ENCODE data around the gene CHST14.

The CHST14 gene

DNA sequence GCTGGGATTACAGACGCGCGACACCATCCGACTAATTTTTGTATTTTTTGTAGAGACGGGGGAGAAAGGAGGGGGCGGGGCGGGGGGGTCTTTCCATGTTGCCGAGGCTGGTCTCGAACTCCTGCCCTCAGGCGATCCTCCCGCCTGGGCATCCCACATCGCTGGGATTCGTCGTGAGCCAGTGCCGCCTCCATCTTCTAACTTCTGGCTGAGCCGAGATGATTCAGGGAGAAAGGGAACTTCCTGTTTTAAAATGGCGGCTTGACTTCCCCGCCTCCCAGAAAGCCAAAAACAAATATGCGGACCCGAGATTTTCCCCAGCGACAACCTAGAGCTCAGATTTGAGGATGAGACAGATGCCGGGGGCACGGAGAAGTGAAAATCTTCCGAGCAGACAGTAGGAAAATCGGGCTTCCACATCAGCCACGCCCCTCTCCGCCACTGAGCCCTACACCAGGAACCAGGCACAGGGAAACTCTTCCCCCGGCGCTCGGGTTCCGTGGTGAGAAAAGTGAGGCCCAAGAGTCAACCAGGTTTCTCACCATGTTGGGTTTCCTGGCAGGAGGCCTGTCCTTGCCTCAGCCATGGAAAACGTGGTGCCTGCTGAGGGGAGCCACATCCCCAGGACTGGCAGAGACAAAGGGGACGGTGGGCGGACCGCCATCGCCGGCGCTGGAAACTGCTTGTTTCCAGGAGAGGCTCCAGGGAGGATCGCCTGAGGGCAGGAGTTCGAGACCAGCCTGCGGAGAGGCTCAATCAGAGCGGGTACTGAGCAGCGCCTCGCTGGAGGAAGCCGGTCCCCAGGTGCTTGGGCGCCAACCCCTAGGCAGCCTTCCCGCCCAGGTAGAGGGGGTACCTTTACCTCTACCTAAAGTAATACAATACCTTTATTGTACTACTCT lies 18.7 kb downstream of the CHST14 start:
- no peak for DNase-seq

DNA sequence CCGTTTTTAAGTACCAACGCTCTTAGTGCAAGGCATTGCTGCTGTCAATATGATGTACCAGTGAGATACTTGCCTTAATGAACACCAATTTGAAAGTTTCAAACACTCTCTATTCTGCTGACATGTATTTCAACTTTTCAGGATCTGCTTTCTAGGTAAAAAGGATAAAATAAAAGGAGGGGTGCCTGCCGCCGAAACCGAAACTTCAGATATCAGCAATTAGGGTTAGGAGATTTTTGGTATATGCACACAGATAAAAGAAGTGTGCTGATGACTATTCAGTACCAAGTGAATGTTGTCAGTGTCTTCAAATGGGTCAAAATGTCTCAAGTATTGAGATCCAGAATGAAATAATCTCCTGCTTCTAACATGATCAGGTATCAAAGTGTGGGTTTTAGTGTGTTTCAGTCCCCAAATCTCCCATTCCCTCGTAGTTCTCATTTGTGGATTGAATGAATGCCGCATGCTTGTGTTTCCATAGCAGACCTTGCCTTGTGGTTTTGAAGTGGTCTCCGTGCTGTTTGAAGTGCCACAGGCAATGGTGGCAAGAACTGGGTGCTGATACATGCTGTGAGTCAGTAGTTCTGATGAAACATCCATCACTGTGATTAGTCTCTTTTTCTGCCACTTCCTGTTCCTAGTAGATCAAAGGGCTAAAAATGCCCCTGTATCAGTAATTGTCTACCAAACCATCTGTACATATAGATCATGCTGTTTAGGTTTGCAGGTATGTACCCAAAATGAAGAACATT lies 22.5 kb downstream of the CHST14 start:
- DNase-seq: peak; percentile 48 to 81 (median 61)

DNA sequence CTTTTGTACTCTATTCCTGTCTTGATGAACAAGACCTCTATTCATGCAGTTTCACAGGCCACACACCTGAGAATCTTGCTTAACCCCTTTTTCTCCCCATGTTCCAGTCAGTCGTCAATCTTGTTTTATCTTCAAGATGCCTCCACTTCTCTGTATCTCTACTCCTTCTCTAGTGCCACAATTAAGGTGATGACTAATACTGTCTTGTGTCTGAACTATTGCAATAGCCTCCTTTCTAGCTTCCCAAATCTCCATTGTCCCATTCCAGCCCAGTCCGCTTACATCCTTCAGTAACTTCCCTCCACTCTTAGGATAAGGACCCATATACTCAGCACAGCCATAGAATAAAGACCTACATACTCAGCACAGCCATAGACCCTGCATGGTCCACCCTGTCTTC lies 24.7 kb downstream of the CHST14 start:
- peak in 3 of 4 experiments; percentile 20 to 47 (median 43) for DNase-seq

DNA sequence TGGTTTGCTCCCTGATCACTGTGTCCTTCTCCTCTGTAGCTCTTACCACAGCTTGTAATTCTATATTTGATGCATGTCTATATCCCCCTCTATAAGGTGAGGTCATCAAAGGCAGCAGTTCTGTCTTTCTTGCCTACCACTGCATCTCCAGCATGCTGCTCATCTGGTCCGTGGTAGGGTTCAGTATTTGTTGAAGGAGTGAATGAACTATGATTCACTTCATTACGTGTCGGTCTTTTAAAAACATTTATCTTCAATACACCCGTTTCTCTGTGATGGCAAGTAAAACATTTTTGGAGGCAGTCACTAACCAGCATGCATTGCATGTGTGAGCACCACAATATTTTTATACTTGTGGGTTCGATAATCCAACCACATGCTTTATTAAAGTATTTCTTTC lies 27.6 kb downstream of the CHST14 start:
- no peak for DNase-seq

DNA sequence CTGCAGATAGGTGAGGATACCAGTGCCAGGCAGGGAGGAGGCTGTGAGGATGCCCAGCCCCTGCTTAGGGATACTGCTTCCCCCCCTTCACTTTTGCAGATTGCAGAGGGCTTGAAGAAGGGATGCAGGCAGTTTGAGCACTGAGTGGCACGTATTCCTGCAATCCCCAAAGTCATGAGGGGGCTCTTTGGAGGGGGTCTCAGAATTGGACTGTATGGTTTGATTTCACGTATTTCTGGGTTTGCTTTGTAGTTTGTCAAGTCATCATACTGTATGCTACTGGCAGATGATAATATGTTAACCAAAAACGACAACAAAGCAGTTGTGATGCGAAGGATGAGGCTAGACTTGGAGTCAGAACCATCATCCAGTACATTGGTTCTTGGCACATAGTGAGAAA lies 28.1 kb downstream of the CHST14 start:
- no peak for DNase-seq

DNA sequence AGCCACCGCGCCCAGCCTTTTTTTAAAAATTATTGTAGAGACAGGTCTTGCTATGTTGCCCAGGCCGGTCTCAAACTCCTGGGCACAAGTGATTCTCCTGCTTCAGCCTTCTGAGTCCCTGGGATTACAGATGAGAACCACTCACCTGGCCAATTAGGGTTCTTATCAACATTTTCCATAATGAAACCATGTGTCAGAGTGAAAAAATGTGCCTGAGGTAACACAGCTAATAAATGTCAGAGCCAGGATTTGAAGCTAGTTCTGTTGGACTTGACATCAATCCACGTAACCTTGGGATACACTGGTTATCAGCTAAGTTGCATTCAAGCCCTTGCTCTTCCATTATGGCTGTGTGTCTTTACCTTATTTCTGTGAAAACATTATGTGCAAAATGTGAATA lies 29.1 kb downstream of the CHST14 start:
- DNase-seq: no peak

DNA sequence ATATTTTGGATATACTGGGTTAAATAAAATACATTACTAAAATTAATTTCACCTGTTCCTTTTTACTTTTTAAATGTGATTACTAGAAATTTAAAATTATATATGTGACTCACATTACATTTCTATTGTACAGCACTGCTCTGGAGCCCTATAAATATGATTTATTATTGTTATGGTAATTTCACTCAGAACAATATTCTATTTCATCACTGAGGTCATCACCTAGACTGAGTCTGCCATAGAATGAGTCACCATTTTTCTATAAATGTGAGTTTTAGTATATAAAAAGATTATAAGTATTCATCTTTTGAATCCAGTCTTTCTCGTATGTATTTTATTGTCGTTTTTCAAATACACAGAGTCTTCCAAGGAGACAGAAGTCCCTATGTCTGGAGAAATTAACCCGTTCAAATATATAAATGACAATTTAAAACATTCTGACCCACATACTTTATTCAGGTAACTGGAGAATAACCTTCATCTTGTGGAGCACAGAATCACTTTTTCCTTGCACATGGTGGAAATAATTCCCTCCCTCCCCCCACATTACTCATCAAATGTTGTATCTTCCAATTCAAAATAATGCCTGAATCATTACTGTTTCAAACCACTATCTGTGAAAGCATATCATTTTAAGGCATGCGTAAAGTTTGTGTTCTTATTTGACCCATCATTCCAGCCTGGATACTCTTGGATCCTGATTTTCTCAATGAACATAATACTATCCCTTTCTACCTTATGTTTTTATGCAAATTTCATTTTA lies 30.0 kb downstream of the CHST14 start:
- DNase-seq: no peak

DNA sequence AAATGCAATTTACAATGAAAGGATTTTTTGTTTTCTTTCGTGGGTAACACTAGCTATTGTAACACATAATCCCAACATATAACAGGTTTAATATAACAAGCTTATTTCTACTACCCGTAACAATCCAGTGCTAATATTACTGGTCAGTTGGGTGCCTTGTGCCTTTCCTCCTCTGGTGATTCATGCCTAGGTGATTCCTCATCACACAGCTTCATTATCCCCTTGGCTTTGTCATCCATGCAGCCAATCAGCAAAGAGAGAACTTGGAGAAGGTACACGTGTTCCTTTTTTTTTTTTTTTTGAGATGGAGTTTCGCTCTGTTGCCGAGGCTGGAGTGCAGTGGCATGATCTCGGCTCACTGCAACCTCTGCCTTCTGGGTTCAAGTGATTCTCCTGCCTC lies 30.7 kb downstream of the CHST14 start:
- DNase-seq: no peak

DNA sequence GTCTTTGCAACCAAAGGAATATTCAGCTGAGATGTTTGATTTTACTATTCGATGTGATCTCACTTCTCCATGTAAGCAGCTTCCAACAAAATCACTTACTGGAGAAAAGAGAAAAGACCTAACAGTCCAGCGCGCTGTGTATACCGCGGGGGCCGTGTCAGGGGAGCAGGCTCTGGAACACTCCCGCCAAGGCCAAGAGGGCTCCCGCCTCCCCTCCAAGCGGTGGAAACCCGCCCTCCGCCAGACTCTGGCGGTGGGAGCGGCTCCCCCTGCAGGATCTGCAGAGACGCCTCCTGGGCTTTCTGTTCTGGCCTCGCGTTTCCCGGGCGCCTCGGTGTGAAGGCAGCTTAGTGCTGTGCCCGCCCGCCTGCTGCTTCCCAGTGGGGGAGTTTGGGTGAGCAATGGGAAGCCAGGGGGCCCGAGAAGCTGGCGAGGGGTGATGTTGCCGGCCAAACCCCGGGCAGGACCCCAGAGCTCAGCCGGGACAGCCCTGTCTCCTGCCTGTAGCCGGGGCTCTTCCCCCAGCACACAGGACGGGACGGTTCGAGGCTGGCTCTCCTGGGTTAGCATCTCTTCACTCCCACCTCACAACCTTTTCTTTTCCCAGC lies 36.3 kb downstream of the CHST14 start:
- peak; percentile 68 to 88 (median 78) for DNase-seq

DNA sequence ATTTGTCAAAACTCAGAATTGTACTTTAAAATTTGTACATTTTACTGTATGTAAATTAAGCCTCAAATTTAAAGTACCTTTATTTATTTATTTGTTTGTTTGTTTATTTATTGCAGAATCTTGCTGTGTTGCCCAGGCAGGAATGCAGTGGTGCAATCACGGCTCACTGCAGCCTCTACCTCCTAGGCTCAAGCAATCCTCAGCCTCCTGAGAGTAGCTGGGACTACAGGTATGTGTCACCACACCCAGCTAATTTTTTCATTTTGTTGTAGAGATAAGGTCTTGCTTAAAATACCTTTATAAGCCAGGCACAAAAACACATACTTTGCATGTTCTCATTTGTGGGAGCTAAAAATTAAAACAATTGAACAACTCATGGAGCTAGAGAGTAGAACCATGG lies 37.4 kb downstream of the CHST14 start:
- DNase-seq: no peak

DNA sequence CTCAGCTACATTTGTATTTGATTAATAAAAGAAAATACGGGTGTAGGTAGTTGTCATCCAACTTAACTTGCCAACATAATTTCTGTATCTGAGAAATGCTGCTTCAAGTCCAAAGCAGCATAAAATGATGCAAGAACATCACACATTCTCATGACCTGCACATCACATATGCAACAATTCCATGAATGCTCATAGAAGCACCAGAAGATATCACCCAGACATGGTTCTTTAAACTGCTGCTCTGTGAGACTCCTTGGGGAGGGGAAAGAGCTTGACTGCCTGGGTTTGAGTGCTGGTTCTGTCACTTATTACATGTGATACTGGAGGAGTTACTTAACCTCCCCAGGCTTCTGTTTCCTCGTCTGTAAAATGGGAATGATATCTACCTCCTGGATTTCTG lies 39.4 kb downstream of the CHST14 start:
- DNase-seq: peak in 1 of 4 experiments; percentile 24

DNA sequence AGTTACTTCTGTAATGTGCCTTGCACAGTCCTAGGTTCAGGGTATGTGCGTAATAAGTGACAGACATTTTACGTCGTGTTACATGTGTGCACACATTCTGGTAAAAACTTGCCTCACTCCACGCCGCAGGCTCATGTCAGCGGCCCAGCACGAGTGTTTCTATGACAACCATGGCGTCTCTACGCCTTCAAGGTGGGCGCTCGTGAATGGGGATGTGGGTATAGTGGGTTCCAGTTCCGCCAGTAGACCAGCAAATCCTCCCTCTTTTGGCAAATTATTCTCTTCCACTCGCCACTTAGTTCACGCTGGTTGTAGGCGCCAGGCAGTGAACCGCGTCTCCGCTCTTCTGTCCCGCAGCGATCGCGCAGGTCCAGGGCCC lies 40.3 kb downstream of the CHST14 start:
- peak; percentile 37 to 80 (median 62) for DNase-seq

DNA sequence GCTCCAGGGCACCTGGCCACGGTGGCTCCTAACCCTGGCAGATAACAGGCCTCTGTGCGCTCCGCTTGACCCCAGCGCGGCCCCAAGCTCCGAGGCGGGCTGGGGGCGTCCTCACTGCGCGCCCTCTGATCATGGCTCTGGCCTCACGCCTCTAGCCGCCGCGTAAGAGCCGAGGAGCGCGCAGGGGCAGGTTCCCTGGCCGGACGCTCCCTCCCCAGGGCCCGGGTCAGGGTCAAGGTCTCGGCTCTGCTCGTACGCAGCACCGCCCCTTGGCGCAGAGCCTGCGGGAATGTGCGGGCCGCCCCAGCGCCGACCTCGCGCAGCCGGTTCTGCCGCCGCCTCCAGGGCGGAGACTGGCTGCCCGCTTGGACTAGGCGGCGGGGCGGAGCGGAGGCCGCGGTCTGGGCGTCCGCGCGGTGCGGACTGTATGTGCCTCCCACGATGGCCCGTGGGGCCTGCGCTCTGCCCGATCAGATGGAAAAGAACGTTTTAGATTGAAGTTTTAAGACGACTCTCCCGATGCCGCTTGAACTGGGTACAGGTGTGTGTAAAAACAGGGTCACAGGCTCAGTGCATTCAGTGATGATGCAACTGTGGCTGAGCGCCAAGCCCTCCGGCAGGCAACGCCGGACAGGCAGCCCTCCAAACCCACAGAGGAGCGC lies 40.8 kb downstream of the CHST14 start:
- DNase-seq: peak; percentile 54 to 82 (median 64)

DNA sequence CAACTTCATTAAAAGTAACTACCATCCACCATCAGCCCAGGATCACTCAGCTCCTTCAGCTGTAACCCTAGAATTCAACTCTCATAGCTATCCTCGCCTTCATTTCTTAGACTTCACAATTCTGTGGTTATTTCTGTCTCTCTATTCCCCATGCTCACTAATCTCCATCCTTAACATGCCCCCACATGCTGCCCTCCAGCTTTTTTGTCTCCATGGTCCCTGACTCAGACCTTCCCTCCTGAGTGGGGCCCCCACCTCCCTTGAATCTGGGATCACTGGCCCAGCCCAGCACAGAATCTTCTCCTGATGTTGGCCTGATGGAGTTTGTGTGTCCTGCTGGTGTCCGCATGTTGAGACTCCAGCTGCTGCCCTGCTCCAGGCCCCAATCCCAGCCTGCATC lies 41.7 kb downstream of the CHST14 start:
- no peak for DNase-seq

DNA sequence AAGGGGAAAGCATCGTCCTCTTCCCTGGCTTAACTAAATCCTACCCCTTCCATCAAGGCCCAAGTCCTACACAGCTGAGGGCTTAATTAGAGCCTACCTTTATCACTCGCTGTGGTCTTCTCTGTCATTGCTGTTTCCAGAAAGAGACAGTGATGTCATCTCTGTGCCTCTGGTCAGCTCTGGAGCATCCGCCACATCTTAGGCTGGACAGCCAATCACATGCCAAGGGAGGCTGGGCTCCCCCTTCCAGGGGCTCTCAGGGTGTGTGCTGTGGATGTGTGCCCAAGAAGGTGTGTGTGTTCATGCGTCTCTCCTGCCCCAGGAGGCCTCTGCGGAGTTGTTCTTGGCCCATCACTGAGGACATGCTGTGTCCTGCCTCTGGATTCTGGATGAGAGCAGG lies 42.8 kb downstream of the CHST14 start:
- DNase-seq: no peak

DNA sequence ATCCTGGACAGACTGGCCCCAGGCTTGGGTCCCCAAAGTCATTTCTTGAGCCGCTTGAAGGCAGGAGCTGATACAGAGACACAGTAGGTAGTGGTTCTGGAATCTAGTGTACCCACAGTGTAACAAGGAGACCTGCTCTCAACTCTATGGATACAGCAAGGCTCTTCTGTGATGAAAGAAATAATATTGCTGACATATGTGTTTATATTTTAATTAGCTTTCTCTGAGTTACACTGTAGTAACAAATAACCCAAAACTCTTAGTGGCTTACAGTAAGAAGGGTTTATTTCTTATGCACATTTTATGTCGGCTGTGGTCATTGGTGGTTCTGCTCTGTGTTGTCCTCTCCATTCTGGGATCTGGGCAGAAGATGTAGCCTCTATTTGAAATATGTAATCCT lies 45.5 kb downstream of the CHST14 start:
- DNase-seq: no peak

Measured in suppressor macrophage (primary cell).